Common myeloid progenitor, CD34-positive (primary cell): ENCODE results near the gene CACNA1S.

Experiments used
- CTCF ChIA-PET: fragments of 350-600 bp; sonication (Branson Sonifier 250); formaldehyde crosslinking; loops from one replicate; lab custom pipeline; 2021; ENCODE audit warnings: antibody characterized with exemption; lab: Charles Lee
- POLR2A ChIA-PET: fragments of 350-600 bp; sonication (Branson Sonifier 250); formaldehyde crosslinking; loops from one replicate; lab custom pipeline; 2021; ENCODE audit warnings: antibody characterized with exemption; lab: Charles Lee
- DNase-seq, 3 donors: peaks; one replicate each; pipeline versions ENCODE4 v3.0.0 to v3.0.0-alpha.2; 2013
- H3K27ac ChIP-seq, 2 experiments: 1 replicate in 1 of 2; 2 replicates in 1 of 2; pipeline ENCODE4 v1.7.0; 2013; ENCODE audit warnings: inconsistent platforms in 2 of 2, low read length in 2 of 2, mild to moderate bottlenecking in 2 of 2, low read depth in 1 of 2, moderate library complexity in 1 of 2; ENCODE audit not compliant: severe bottlenecking in 2 of 2, insufficient read depth in 1 of 2, poor library complexity in 1 of 2
- H3K27me3 ChIP-seq, 5 experiments: replicated peaks in 2 of 5; 1 replicate in 3 of 5; 2 replicates in 2 of 5; pipeline versions ENCODE4 v1.6.1 to v1.7.0; 2013; ENCODE audit warnings: low read length in 4 of 5, mild to moderate bottlenecking in 2 of 5, moderate library complexity in 2 of 5, inconsistent platforms in 1 of 5; ENCODE audit not compliant: insufficient read depth in 5 of 5, control insufficient read depth in 4 of 5
- H3K36me3 ChIP-seq, 4 experiments: 1 replicate in 2 of 4; 2 replicates in 2 of 4; pipeline versions ENCODE4 v1.6.1 to v1.7.0; 2013; ENCODE audit warnings: low read length in 3 of 4, control low read depth in 1 of 4, mild to moderate bottlenecking in 1 of 4; ENCODE audit not compliant: control insufficient read depth in 4 of 4, insufficient read depth in 4 of 4
- H3K4me1 ChIP-seq, 4 experiments: 1 replicate in 3 of 4; 2 replicates in 1 of 4; pipeline versions ENCODE4 v1.6.1 to v1.7.1; 2013; ENCODE audit warnings: low read length in 3 of 4, mild to moderate bottlenecking in 3 of 4, control low read depth in 1 of 4, inconsistent platforms in 1 of 4, moderate library complexity in 1 of 4; ENCODE audit not compliant: control insufficient read depth in 4 of 4, insufficient read depth in 4 of 4; ENCODE audit errors: control extremely low read depth in 1 of 4
- H3K4me3 ChIP-seq, 7 experiments: 1 replicate in 4 of 7; 2 replicates in 3 of 7; pipeline versions ENCODE4 v1.5.1 to v1.7.0; 2013; ENCODE audit warnings: mild to moderate bottlenecking in 7 of 7, low read length in 6 of 7, moderate library complexity in 6 of 7, inconsistent platforms in 2 of 7, low read depth in 2 of 7, control low read depth in 1 of 7; ENCODE audit not compliant: insufficient read depth in 4 of 7, control insufficient read depth in 1 of 7; ENCODE audit errors: extremely low read depth in 1 of 7
- H3K9me3 ChIP-seq, 5 experiments: 1 replicate in 4 of 5; 2 replicates in 1 of 5; pipeline versions ENCODE4 v1.6.1 to v1.7.1; 2013; ENCODE audit warnings: low read length in 4 of 5, mild to moderate bottlenecking in 2 of 5, inconsistent platforms in 1 of 5, low read depth in 1 of 5, moderate library complexity in 1 of 5; ENCODE audit not compliant: control insufficient read depth in 4 of 5, insufficient read depth in 2 of 5; ENCODE audit errors: control extremely low read depth in 1 of 5
- WGBS: methylation state at CpG from one replicate; pipeline ENCODE4 v1.1.5; 2013; ENCODE audit not compliant: insufficient coverage; 5-methylcytosine and 5-hydroxymethylcytosine counted together

The CACNA1S gene

GRCh38 chr1:201119206-201120197, 7.3 kb upstream of the CACNA1S start:
- peak; percentile 52 to 74 (median 71) for DNase-seq
- Histone ChIP-seq H3K36me3 (no peaks in the 10 kb centered on the region), H3K4me3 (no peak overlapping the region), H3K27me3 (peaks cover 0 to 21% (median 16%) of the 10 kb centered on the region in 5 experiments), H3K27ac (no peak overlapping the region), H3K9me3 (no peaks in the 10 kb centered on the region), H3K4me1 (peaks cover 0 to 17% (median 11%) of the 10 kb centered on the region in 4 experiments)
- WGBS = 15% methylated on average over 13 of the region's 14 CpGs
- ChIA-PET POLR2A (no interaction called here), CTCF (interaction anchor here (1.1 to 2.4 kb wide), 13 partner anchors 9 to 151 kb away, joined by 3 to 24 read pairs (median 6); partner anchors contain the start of gene TMEM9)

- Histone ChIP-seq H3K4me1 (peaks cover 0 to 21% (median 18%) of the 10 kb centered on the region in 4 experiments), H3K4me3 (no peak overlapping the region), H3K27me3 (peaks cover 0 to 27% (median 16%) of the 10 kb centered on the region in 5 experiments), H3K36me3 (no peaks in the 10 kb centered on the region), H3K9me3 (no peaks in the 10 kb centered on the region), H3K27ac (no peak overlapping the region)
- 92% methylated on average over 2 of the region's 2 CpGs for WGBS
- ChIA-PET CTCF (interaction anchor here (1.7 to 5.7 kb wide), 3 partner anchors 12 to 36 kb away, joined by 4 to 59 read pairs (median 7); no protein-coding TSS in a partner anchor), POLR2A (interaction anchor here (0.6 kb wide), 1 partner anchor 63 kb away, joined by 3 read pairs; no protein-coding TSS in a partner anchor)
- DNase-seq = no peak
These were observed 3.9 kb upstream of the CACNA1S start for GRCh38 chr1:201116091-201116490.

- peaks cover 0 to 27% (median 16%) of the 10 kb centered on the region in 5 experiments for H3K27me3 ChIP-seq
- DNase-seq = no peak
- no peak overlapping the region for H3K4me3 ChIP-seq
- H3K9me3 ChIP-seq = no peaks in the 10 kb centered on the region
- peaks cover 0 to 21% (median 18%) of the 10 kb centered on the region in 4 experiments for H3K4me1 ChIP-seq
- WGBS = 94% methylated on average over 18 of the region's 25 CpGs
- POLR2A ChIA-PET = no interaction called here
- no peaks in the 10 kb centered on the region for H3K36me3 ChIP-seq
- CTCF ChIA-PET = interaction anchor here (1.4 to 5.7 kb wide), 5 partner anchors 12 to 143 kb away, joined by 4 to 59 read pairs (median 7); no protein-coding TSS in a partner anchor
- no peak overlapping the region for H3K27ac ChIP-seq
These were observed 3.2 kb upstream of the CACNA1S start for GRCh38 chr1:201115390-201115937.

- ChIA-PET CTCF (interaction anchor here (1.1 to 5.7 kb wide), 5 partner anchors 19 to 556 kb away, joined by 3 to 59 read pairs (median 4); no protein-coding TSS in a partner anchor), POLR2A (no interaction called here)
- H3K9me3 ChIP-seq = no peaks in the 10 kb centered on the region
- no peak overlapping the region for H3K27ac ChIP-seq
- peaks cover 0 to 27% (median 16%) of the 10 kb centered on the region in 5 experiments for H3K27me3 ChIP-seq
- peaks cover 0 to 14% (median 10%) of the 10 kb centered on the region in 4 experiments for H3K4me1 ChIP-seq
- peak overlapping the region; percentile 56 to 80 (median 69) for H3K4me3 ChIP-seq
- peak; percentile 90 to 93 (median 93) for DNase-seq
- 5% methylated on average over 64 of the region's 88 CpGs for WGBS
- no peaks in the 10 kb centered on the region for H3K36me3 ChIP-seq
These were observed 2.3 kb upstream of the CACNA1S start for GRCh38 chr1:201114245-201115131.

GRCh38 chr1:201113451-201114244, 1.4 kb upstream of the CACNA1S start:
- peaks cover 0 to 12% (median 9%) of the 10 kb centered on the region in 4 experiments for H3K4me1 ChIP-seq
- WGBS = 48% methylated on average over 10 of the region's 17 CpGs
- no peaks in the 10 kb centered on the region for H3K9me3 ChIP-seq
- ChIA-PET POLR2A (no interaction called here), CTCF (interaction anchor here (0.7 to 5.7 kb wide), 10 partner anchors 10 to 555 kb away, joined by 3 to 59 read pairs (median 4); no protein-coding TSS in a partner anchor)
- peaks cover 0 to 24% (median 16%) of the 10 kb centered on the region in 5 experiments for H3K27me3 ChIP-seq
- no peaks in the 10 kb centered on the region for H3K36me3 ChIP-seq
- H3K4me3 ChIP-seq = peak overlapping the region in 6 of 7 experiments; percentile 59 to 80 (median 71)
- no peak for DNase-seq
- H3K27ac ChIP-seq = no peak overlapping the region
